GM23338 (cell line): ENCODE measurements around the gene SLC39A8.

Experiments
- EZH2 ChIP-seq: fragments of 200-600 bp; sonication (generic); IDR thresholded peaks from one replicate; pipeline ENCODE4 v1.8.0; 2017; ENCODE audit warnings: antibody characterized with exemption, mild to moderate bottlenecking, low read depth; ENCODE audit not compliant: unreplicated experiment
- EZH2phosphoT487 ChIP-seq: fragments of 200-600 bp; sonication (generic); IDR thresholded peaks from one replicate; pipeline ENCODE4 v1.8.1; 2018; ENCODE audit warnings: antibody characterized with exemption; ENCODE audit not compliant: unreplicated experiment
- POLR2AphosphoS5 ChIP-seq: IDR thresholded peaks from 2 replicates; pipeline ENCODE4 v1.6.1; 2016; ENCODE audit warnings: antibody characterized with exemption, low read depth
- TF ChIP-seq, protein P1 (sequence below), 2 experiments: fragments of 200-600 bp in 1 of 2; sonication (generic) in 1 of 2; conservative IDR thresholded peaks; 2 replicates each; pipeline versions ENCODE4 v1.5.1 to v1.6.1; 2016 to 2017; ENCODE audit warnings: antibody characterized with exemption in 2 of 2, low read depth in 2 of 2, mild to moderate bottlenecking in 2 of 2, moderate library complexity in 1 of 2

DNA sequence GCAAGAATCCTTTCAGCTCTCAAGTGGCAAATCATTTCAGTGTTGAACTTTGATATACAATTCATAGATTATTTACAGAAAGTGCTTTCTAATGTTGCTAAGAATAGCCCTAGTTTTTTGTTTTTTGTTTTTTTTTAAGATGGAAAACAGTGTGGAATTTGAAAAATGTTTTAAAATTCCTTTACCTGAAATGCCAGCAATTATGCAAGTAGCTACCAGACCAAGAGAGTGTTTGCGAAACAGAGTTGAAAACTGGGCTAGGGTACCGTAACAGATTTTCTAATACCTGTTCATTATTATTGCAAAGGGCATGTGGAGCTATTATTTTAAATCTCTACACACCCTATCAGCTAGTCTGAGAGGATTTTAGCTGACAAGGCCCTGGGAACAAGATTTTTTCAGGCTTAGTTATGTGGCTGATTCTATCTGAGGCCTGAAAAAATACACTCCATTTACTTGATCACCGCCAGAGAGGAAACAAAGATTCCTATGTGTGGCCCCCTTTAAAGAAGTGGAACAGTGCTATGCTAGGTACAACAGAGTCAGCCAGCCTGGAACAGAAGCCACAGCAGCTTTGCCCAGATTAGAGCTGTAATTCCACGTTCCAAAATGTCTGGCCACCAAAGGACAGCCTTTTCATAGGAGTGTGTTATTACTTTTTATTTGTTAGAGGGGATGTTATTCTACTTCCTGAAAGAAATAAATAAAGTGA, 46.9 kb upstream of the SLC39A8 start:
- TF ChIP-seq, protein P1, sequence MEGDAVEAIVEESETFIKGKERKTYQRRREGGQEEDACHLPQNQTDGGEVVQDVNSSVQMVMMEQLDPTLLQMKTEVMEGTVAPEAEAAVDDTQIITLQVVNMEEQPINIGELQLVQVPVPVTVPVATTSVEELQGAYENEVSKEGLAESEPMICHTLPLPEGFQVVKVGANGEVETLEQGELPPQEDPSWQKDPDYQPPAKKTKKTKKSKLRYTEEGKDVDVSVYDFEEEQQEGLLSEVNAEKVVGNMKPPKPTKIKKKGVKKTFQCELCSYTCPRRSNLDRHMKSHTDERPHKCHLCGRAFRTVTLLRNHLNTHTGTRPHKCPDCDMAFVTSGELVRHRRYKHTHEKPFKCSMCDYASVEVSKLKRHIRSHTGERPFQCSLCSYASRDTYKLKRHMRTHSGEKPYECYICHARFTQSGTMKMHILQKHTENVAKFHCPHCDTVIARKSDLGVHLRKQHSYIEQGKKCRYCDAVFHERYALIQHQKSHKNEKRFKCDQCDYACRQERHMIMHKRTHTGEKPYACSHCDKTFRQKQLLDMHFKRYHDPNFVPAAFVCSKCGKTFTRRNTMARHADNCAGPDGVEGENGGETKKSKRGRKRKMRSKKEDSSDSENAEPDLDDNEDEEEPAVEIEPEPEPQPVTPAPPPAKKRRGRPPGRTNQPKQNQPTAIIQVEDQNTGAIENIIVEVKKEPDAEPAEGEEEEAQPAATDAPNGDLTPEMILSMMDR (conservative IDR thresholded peaks at IDR 0.05; ENCODE audit: low read depth in 2 of 2): no peak
- TF ChIP-seq POLR2AphosphoS5: no peak
- no peak for TF ChIP-seq EZH2phosphoT487
- no peak for TF ChIP-seq EZH2
